HG03342 (cell line): Measurements from ENCODE around the gene TCEAL3.
"Not testable (repeated sequence)": the region's sequence is repeated elsewhere in the genome, so short reads cannot be mapped to it uniquely, and the experiment has no call there.

Experiments used
- ATAC-seq: cut with Tn5 transposase; IDR thresholded peaks from one replicate; pipeline ENCODE4 v1.9.1; 2021; ENCODE audit warnings: mild to moderate bottlenecking, moderate library complexity; ENCODE audit not compliant: unreplicated experiment

Gene TCEAL3

DNA sequence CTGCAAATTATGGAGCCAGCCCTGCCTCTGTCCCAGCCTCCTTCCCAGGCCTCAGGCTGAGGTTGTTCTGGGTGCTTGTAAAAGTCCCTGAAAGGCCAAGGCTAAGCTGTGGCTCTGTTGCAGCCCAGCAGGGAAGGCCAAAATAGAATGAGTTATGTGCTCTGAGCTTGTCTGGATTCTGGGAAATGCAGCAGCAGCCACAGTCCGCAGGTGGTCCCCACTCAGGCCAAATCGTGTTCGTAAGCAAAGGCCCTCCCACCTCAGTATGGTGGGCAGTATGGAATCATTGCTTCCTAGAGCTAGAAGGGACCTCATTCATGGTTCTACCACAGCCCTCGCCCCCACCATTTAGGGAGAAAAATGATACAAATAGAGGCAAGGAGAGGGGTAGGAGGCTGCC is 16.3 kb downstream of the TCEAL3 start:
- no peak for ATAC-seq

DNA sequence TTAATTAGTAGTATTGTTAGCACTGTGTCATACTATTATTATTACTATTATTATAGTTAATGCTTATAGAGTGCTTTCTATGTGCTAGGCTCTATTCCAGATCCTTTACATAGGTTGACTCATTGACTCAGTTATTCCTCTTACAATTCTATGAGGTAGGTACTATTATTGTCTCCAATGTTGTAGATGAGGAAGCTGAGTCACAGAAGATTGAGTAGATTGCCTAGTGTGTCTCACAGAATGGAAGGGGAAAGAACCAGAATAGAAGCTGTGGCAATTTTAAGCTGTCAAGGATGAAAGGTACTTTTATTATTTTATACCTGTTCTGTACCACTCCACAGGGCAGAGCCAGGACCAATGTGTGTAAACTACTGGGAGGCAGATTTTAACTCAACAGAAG is 19.1 kb downstream of the TCEAL3 start:
- no peak for ATAC-seq

DNA sequence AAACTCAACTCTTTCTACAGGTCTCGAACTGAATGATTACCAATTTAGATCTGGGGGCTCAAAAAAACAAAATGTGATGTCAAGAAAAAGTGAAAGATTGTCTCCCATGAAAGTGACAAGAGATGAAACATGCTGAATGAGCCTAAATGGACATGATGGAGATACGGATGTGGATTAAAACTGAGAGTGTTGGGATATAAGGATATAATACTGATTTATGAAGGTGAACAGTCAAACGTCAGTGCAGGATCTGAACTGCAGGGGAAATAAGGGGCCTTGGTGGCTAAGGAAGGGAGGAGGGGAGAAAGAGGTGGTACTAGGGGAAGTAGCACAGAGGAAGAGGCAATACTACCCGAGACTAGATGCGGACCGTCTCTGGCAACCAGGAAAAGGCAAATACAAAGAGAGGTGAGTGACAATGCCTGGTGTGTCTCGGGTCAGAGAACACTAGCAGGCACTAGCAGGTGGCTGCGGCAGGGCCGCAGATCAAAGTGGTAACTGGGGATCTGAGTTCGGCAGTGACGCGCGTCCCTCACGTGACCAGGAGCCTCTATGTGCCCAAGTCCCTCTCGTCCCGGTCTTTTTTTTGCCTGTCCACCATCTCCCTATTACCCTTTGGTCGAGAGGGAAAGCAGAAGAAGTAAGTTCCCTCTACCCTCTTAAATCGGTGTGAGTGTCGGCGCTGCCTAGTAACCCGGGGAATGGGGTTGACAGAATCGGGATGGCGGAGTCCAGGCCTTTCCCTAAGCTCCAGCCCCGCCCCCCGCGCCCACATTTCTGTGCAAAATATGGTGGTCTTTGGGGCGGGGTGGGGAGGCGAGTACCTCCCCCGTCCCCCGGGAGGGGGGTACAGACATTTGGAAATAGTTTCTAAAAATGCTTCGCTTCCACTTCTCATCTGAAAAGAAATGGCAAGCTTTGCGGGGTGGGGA is 20.9 kb downstream of the TCEAL3 start, which contains the start of gene TCEAL1:
Gene TCEAL1 (plus strand): TSS at position 590 of the 932 bp plus-strand sequence. CDS start 942 bp downstream, outside the sequence.
- ATAC-seq = peak; percentile 72

DNA sequence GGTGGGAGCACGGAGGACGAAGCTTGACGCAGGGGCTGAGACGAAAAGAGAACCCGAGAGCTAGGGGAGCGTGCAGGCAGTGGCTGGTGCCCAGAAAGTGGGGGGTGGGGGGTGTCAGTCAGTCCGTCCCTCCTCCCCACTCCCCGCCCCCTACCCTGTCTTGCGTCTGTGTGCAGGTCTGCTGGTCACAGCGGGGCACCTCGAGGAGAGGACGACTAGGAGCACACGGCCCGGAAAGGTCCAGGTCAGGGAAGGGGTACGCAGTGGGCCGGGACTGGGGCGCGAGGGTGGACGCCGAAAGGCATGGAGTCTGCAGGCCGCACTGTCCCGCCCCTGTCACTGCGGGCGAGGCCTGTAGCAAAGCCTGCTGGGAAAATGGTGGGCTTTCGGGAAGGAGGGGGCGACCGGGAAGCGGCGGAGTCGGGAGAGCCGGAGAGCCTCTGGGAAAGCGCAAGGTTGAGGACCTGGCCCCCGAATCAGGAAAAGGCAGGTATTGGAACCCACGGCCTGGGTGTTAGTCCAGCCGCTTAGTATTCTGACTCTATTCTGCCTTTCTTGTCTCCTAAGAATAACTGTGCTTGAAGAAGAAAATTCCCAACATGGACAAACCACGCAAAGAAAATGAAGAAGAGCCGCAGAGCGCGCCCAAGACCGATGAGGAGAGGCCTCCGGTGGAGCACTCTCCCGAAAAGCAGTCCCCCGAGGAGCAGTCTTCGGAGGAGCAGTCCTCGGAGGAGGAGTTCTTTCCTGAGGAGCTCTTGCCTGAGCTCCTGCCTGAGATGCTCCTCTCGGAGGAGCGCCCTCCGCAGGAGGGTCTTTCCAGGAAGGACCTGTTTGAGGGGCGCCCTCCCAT is 21.8 kb downstream of the TCEAL3 start:
- peak; percentile 31 for ATAC-seq

DNA sequence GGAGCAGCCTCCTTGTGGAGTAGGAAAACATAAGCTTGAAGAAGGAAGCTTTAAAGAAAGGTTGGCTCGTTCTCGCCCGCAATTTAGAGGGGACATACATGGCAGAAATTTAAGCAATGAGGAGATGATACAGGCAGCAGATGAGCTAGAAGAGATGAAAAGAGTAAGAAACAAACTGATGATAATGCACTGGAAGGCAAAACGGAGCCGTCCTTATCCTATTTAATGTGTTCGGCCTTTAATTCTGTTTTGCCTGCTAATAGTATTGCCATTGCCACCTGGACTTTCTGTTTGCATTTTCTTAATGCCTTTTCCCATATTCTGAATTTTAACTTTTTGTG is 22.4 kb downstream of the TCEAL3 start:
- ATAC-seq = no peak

DNA sequence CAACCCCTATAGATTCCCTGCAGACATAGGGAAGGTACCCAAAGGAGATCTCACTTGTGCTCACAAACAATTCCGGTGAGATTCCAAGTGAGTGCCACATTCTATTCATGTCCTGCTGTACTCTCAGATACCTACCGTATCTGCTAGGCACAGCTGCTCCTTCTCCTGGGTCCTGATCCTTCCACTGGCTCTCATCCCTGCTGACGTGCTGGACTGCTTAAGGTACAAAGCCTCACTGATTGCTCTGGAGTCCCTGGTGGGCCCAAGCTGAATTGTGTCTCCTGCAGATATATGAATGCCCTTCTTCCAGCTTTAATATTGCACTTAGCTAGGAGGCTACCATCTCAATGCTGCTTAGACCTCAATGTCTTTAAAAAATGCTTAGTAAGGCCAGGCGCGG is 23.4 kb downstream of the TCEAL3 start:
- ATAC-seq = no peak

DNA sequence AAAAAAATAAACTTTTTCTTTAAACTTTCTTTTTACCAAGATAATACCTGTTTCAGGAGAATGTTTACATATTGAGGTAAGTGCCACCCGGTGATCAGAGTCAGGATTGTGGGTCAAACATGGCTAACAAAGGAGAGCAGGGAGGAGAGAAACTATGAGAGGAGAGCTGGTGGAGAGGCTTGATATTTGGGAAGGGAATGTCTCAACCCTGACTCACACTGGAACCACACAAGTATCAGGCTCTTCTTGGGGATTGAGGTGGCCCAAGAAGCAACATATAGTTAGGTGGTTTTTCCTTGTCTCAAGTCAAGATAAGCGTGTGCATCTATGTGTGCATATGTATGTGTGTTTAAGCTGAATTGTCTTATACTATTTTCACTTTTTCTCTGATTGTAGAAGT is 27.7 kb downstream of the TCEAL3 start:
- no peak for ATAC-seq

DNA sequence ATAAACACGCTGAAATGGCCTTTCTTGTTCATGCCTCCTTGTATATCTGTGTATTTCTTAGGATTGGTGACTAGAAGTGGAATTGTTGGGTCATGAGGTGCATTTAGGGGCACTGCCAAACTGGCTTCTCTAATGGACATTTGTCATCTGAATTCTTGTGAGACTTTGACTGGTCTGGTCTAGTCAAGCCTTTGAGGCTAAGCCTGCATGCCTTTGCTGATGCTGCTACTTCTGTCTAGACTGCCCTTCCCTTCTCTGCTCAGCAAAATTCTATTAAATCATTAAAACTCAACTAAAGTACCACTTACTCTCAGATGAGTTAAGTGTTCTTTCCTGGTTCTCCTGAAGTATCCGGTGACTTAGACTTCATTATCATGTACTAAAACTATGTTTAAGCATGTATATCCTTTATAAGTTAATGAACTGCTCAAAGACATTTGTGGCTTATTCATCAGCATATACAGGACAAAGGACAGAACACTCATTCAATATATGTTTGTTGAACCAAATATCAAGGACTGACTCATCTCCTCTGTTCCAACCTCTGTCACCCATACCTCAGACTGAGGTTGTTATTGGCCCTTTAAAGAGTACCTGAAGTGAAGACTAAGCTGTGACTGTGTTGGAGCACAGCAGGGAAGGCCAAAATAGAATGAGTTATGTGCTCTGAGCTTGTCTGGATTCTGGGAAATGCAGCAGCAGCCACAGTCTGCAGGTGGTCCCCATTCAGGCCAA is 30.0 kb downstream of the TCEAL3 start:
- no peak for ATAC-seq

DNA sequence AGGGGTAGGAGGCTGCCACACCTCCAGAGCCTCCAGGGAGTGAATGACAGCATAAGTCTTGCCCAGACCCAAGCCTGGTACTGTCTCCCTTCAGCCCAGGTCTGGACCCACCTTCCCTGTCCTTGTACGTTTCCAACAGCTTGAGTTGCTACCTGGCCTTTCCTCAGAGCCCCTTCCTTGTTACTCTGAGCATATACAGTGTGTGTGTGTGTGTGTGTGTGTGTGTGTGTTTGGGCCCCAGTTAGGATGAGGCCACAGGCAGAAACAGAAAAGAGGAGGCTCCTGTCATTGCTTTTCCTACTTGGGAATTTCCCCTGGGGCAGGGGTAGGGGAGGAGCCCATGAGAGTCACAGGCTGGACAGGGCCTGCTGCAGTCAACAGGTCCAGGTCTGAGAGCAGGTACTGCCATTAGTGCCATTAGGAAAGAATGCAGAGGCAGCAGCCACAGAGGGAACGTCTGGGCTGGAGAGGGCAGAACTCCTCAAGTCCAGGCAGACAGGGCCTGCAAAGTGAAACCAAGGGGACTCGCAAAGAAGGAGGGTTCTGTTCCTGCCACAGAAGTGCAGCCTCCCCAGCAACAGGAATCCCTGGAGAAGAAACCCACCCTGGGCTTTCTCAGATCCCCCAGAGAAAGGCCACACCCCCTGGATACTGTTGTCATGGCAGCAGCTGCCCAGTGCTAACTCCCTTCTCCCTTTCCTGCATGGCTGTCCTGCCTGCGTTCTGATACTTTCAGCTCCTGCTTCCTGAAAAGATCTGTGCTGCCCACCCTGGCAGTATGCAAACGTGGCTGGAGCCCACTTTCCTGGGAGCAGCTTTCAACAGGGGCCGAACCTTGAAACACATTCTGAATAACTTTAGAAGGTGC is 30.9 kb downstream of the TCEAL3 start:
- ATAC-seq = not testable (repeated sequence)

DNA sequence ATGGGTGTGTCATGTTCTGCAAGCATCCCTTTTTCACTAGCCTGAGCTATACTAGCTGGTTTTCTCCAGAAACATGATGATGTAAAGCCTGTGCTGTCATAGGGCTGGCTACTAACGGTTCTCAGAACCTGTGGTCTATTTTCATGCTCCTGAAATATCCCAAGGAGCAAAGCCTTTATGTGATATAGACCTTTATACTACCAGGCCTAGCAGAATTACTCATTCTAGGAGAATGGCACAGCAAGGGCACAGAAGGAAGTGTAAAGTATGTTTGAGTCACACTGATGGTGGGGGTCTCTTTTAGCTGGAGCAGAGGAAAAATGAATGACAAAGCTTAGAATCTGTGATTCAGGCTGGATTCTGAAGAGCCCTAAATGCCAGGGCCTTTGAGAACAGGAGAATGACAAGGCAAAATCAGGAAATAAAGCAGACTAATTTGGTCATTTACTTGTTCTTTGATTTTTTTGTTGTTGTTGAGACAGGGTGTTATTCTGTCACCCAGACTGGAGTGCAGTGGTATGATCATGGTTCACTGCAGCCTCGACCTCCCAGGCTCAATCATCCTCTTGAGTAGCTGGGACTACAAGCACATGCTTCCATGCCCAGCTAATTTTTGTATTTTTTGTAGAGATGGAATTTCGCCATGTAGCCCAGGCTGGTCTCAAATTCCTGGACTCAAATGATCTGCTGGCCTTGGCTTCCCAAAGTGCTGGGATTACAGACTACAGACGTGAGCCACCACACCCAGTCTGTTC is 32.8 kb downstream of the TCEAL3 start:
- no peak for ATAC-seq

DNA sequence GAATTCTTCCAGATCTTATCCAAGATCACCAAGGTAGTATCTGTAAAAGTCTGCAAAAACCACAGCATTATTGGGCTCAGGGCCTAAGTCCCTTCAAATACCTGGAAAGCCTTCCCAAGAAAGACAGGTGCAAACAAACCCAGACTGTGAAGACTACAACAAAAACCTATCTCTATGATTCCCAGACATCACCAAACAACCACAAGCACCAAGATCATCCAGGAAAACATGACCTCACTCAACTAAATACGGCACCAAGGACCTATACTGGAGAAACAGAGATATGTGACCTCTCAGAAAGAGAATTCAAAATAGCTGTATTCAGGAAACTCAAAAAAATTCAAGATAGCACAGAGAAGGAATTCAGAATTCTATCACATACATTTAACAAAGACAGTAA is 36.4 kb downstream of the TCEAL3 start:
- no peak for ATAC-seq

DNA sequence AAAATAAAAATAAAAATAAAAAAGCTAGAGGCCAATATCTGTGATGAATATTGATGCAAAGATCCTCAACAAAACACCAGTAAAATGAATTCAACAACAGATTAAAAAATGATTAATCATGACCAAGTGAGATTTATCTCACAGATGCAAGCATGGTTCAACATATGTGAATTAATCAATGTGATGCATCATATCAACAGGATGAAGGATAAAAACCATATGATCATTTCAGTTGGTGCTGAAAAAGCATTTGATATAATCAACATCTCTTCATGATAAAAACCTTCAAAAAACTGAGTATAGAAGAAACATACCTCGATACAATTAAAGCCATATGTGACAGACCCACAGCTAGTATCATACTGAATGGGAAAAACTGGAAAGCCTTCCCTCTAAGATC is 39.9 kb downstream of the TCEAL3 start:
- ATAC-seq = no peak

DNA sequence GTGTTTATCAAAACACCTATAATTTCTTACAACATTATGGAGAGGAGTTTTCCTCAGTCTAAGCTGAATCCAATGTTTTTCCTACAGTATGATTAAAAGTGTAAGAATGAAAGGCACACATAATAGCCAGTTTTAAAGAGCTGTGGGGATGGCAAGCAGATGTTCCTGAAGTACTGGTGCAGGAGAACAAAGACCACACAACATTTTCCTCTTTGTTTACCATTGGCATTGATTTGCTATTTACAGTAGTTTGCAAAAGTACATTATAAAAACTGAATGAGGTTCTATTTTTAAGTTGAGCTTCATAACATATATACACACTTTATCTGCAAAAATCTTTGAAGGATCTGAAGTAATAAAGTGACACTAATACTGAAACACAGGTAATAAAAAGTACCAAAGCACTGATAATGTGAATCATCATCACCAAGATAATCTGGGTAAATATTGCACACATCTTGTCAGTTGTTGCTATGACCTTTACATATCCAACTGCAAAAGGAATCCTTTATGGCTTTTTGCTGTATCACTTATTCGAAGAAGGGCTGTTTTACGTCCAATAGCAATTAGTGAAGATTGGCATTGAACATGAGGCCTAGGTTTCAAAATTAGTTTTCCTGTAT is 43.5 kb downstream of the TCEAL3 start:
- ATAC-seq = no peak

DNA sequence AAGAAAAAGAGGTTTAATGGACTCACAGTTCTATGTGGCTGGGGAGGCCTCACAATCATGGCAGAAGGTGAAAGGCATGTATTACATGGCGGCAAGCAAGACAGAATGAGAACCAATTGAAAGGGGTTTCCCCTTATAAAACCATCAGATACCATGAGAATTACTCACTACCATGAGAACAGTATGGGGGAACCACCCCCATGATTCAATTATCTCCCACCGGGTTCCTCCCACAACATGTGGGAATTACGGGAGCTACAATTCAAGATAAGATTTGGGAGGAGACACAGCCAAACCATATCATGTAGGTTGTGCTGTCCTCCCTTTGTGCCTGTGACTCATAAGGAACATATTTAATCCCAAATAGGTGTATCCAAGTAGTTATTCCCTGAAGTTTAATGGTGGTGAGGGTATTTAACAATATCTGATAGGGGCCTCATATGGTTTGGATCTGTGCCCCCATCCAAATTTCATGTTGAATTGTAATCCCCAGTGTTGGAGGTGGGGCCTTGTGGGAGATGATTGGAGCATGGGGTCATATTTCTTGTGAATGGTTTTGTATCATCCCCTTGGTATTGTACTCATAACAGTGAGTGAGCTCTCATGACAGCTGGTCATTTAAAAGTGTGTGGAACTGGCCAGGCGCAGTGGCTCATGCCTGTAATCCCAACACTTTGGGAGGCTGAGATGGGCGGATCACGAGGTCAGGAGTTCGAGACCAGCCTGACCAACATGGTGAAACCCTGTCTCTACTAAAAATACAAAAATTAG is 47.7 kb downstream of the TCEAL3 start:
- ATAC-seq = not testable (repeated sequence)

DNA sequence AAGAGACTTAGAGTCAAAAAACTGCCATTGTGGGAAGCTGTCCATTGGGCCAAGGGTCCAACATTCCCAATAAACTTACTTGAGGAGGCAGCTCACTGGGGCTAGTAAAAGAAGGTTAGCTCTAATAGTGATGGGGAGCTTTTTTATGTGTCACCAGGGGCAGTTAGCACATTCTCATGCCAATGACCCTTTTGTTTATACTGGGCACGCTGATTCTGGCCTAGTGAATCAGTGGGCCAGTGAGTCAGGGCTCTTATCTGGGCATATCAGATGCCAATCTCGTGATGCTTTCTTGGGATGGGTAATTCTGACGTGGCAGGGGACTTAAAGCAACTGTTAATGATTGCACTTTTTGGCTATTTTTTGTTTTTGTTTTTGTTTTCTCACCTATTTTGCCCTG is 48.9 kb downstream of the TCEAL3 start:
- ATAC-seq = no peak

DNA sequence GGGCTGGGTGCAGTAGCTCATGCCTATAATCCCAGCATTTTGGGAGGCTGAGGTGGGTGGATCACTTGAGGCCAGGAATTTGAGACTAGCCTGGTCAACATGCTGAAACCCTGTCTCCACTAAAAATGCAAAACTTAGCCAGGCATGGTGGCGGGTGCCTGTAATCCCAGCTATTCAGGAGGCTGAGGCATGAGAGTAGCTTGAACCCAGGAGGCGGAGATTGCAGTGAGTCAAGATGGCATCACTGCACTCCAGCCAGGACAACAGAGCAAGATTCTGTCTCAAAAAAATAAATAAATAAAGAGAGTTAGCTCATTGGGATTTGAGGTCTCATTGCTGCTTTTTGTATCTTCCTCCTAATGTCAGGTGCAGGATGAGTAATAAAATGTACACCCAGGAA is 49.3 kb downstream of the TCEAL3 start:
- not testable (repeated sequence) for ATAC-seq

DNA sequence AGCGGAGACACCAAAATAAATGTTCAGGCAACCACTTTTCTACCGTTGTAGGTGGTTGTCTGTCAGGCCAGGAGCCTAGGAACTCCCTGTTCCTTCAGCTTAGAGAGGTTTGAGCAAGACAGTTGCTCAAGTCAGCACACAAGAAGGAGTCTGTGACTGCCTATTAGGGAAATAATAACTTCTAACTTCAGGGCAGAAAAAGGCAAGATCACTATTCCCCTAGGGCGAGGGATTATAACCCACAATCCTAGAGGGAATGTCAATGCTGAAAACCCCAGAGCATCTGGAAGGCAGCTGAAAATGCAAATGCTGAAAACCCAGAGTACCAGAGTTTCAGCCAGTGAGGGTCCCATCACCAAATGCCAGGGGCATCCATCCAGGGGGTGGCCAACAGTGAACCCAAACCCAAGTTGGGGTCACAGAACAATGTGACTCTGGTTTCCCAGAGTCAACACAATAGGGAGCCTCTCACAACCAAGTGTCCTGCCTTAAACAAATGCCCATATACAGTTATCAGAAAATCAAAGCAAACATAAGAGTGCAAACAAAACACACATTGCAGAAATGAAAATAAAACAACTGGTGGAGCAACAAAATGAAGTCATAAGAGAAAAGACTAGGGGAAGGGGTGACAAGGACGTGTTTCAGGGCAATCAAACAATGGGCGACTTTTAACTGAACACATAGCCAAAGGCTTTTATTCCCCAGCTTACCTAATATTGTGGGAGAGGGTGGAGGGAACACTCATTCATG is 51.1 kb downstream of the TCEAL3 start:
- ATAC-seq = no peak

DNA sequence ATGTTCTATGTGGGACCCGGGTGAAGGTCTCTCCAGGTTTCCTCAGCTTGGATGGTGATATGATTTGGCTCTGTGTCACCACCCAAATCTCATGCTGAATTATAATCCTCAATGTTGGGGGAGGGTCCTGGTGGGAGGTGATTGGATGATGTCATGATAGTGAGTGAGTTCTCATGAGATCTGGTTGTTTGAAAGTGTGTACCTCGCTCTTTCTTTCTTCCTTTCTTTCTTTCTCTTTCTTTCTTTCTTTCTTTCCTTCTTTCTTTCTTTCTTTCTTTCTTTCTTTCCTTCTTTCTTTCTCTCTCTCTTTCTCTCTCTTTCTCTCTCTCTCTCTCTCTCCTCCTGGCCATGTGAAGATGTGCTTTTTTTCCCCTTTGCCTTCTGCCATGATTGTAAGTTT is 51.7 kb downstream of the TCEAL3 start:
- ATAC-seq = not testable (repeated sequence)
